ENCODE data around the gene KIF17.
A peak's percentile ranks its signal among the peaks of the same experiment; 100 is the strongest.

GRCh38 chr1:20711285-20712214 lies 6.3 kb downstream of the KIF17 start:
- no peak for TF ChIP-seq EZH2phosphoT487 (IDR thresholded peaks at IDR 0.05; ENCODE audit: borderline replicate concordance, low read length)
- TF ChIP-seq, protein P1, sequence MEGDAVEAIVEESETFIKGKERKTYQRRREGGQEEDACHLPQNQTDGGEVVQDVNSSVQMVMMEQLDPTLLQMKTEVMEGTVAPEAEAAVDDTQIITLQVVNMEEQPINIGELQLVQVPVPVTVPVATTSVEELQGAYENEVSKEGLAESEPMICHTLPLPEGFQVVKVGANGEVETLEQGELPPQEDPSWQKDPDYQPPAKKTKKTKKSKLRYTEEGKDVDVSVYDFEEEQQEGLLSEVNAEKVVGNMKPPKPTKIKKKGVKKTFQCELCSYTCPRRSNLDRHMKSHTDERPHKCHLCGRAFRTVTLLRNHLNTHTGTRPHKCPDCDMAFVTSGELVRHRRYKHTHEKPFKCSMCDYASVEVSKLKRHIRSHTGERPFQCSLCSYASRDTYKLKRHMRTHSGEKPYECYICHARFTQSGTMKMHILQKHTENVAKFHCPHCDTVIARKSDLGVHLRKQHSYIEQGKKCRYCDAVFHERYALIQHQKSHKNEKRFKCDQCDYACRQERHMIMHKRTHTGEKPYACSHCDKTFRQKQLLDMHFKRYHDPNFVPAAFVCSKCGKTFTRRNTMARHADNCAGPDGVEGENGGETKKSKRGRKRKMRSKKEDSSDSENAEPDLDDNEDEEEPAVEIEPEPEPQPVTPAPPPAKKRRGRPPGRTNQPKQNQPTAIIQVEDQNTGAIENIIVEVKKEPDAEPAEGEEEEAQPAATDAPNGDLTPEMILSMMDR (IDR thresholded peaks at IDR 0.05; ENCODE audit: low read depth, low read length, poor library complexity, severe bottlenecking) = peak; percentile 21

All from DOHH2 (cell line).